Endothelial cell of umbilical vein (primary cell): ENCODE data around the gene ABI3BP. TPM values are rescaled to one million over a fixed set of nuclear protein-coding genes. Genes with fewer than 3 reads are reported as not detected.

Source experiments
- BruUV-seq: library from RNA; stranded (reverse); fragments of 400-500 nt; replicated peaks from 2 replicates; lab custom pipeline; 2021; lab: Mats Ljungman, UMichigan
- CTCF ChIA-PET: fragments of 300-600, 350-600 bp; sonication (Branson Sonifier 250); formaldehyde crosslinking; loops from one replicate; lab custom pipeline; 2021; ENCODE audit warnings: antibody characterized with exemption, inconsistent platforms; lab: Charles Lee
- POLR2A ChIA-PET: fragments of 300-600, 350-600 bp; sonication (Branson Sonifier 250); formaldehyde crosslinking; loops from one replicate; lab custom pipeline; 2021; ENCODE audit warnings: antibody characterized with exemption, inconsistent platforms; lab: Charles Lee
- DNase-seq: peaks from one replicate; pipeline ENCODE4 v3.0.0-alpha.2; 2011; ENCODE audit warnings: low read depth, low spot score
- FAIRE-seq: peaks from 2 replicates; lab custom pipeline; 2011; peaks lifted over from hg19 to GRCh38; lab: Jason Lieb, UNC
- H2AFZ ChIP-seq: 2 replicates; pipeline ENCODE4 v1.6.0; 2012; ENCODE audit warnings: low read depth, low read length, control low read depth, inconsistent platforms
- H3K27ac ChIP-seq: 2 replicates; pipeline ENCODE4 v1.5.1; 2011; ENCODE audit warnings: low read depth, mild to moderate bottlenecking, control low read depth, low read length, moderate library complexity; ENCODE audit not compliant: insufficient read depth
- H3K27me3 ChIP-seq, 2 experiments: 2 replicates each; pipeline versions ENCODE4 v1.6.0 to v1.6.1; 2011; ENCODE audit warnings: low read length in 2 of 2, mixed read lengths in 1 of 2; ENCODE audit not compliant: control insufficient read depth in 2 of 2, insufficient read depth in 2 of 2
- H3K36me3 ChIP-seq, 2 experiments: 2 replicates in 1 of 2; 3 replicates in 1 of 2; pipeline ENCODE4 v1.5.1; 2011; ENCODE audit warnings: low read length in 2 of 2, mild to moderate bottlenecking in 1 of 2, moderate library complexity in 1 of 2; ENCODE audit not compliant: control insufficient read depth in 2 of 2, insufficient read depth in 2 of 2; ENCODE audit errors: extremely low read depth in 1 of 2
- H3K4me1 ChIP-seq: 3 replicates; pipeline ENCODE4 v1.5.1; 2011; ENCODE audit warnings: mild to moderate bottlenecking, low read length; ENCODE audit not compliant: control insufficient read depth, insufficient read depth; ENCODE audit errors: extremely low read depth
- H3K4me2 ChIP-seq: 2 replicates; pipeline ENCODE4 v1.6.1; 2011; ENCODE audit warnings: low read length, control low read depth, mixed read lengths; ENCODE audit not compliant: insufficient read depth
- H3K4me3 ChIP-seq, 3 experiments: fragments of 200-600 bp in 1 of 3; sonication (generic), shearing (Covaris generic) in 1 of 3; replicated peaks in 1 of 3; 2 replicates each; pipeline ENCODE4 v1.5.1; 2011 to 2016; ENCODE audit warnings: control low read depth in 3 of 3, low read length in 3 of 3, mild to moderate bottlenecking in 2 of 3, inconsistent platforms in 1 of 3, low read depth in 1 of 3, moderate library complexity in 1 of 3; ENCODE audit not compliant: insufficient read depth in 1 of 3
- H3K79me2 ChIP-seq: 2 replicates; pipeline ENCODE4 v1.6.0; 2012; ENCODE audit warnings: low read length, inconsistent platforms; ENCODE audit not compliant: control insufficient read depth, insufficient read depth
- H3K9ac ChIP-seq: replicated peaks from 2 replicates; pipeline ENCODE3; 2011; ENCODE audit warnings: low read length, control low read depth; ENCODE audit not compliant: insufficient read depth; ENCODE audit errors: extremely low read depth
- H3K9me1 ChIP-seq: replicated peaks from 3 replicates; pipeline ENCODE4 v1.6.0; 2011; ENCODE audit warnings: mild to moderate bottlenecking, low read length; ENCODE audit not compliant: control insufficient read depth, insufficient read depth; ENCODE audit errors: extremely low read depth
- H3K9me3 ChIP-seq: replicated peaks from 2 replicates; pipeline ENCODE4 v1.5.1; 2012; ENCODE audit warnings: low read length, inconsistent platforms; ENCODE audit not compliant: control insufficient read depth, insufficient read depth
- H4K20me1 ChIP-seq: replicated peaks from 2 replicates; pipeline ENCODE3; 2011; ENCODE audit warnings: mild to moderate bottlenecking, low read length; ENCODE audit not compliant: control insufficient read depth, insufficient read depth; ENCODE audit errors: extremely low read depth
- EZH2 ChIP-seq: IDR thresholded peaks from 2 replicates; pipeline ENCODE4 v1.6.1; 2012; ENCODE audit warnings: borderline replicate concordance, low read depth, mild to moderate bottlenecking, moderate library complexity, low read length, inconsistent platforms; ENCODE audit not compliant: severe bottlenecking
- GATA2 ChIP-seq: IDR thresholded peaks from 2 replicates; pipeline ENCODE4 v1.7.0; 2011; ENCODE audit warnings: low read depth, mild to moderate bottlenecking, moderate library complexity, mixed read lengths, low read length; ENCODE audit not compliant: insufficient read length, insufficient read depth
- JUN ChIP-seq: IDR thresholded peaks from 2 replicates; pipeline ENCODE4 v1.6.1; 2011; ENCODE audit warnings: borderline replicate concordance, low read depth; ENCODE audit not compliant: insufficient read length, insufficient read depth
- MYC ChIP-seq: IDR thresholded peaks from one replicate; pipeline ENCODE4 v1.6.1; 2011; ENCODE audit warnings: mild to moderate bottlenecking, low read depth, low read length
- POLR2A ChIP-seq: IDR thresholded peaks from 2 replicates; pipeline ENCODE4 v1.6.1; 2012; ENCODE audit warnings: low read depth, mild to moderate bottlenecking, control low read depth, low read length
- dilution Hi-C: fragments of 300-500 bp; cut with MboI; formaldehyde crosslinking; loops from one replicate; pipeline ENCODE4 v1.15.0; 2019; ENCODE audit warnings: low sequenced_read_pairs; ENCODE audit not compliant: extremely low pct_ligation_motif_present
- intact Hi-C: fragments of 100-400 bp; cut with micrococcal nuclease; formaldehyde crosslinking; loops from one replicate; pipeline ENCODE4 v1.10.0; 2022
- polyA plus RNA-seq, 4 experiments: library from polyadenylated mRNA; depleted of rRNA in 3 of 4; stranded (reverse) in 3 of 4; unstranded in 1 of 4; fragments of >200 nt; gene quantifications; 2 replicates each; pipeline versions ENCODE4 v1.2.1 to v1.2.3, GENCODE V29; 2011 to 2012; ENCODE audit warnings: missing spikeins in 1 of 4
- total RNA-seq: library from RNA; stranded (reverse); gene quantifications from 2 replicates; pipeline ENCODE4 v1.2.3, GENCODE V29; 2021
- TF ChIP-seq, protein P1 (sequence below), 2 donors: IDR thresholded peaks; 1 replicate in 1 of 2; 2 replicates in 1 of 2; pipeline ENCODE4 v1.5.1; 2011; ENCODE audit warnings: low read length in 2 of 2, mild to moderate bottlenecking in 2 of 2, moderate library complexity in 2 of 2, control low read depth in 1 of 2, inconsistent platforms in 1 of 2, low read depth in 1 of 2; ENCODE audit not compliant: insufficient read depth in 1 of 2; ENCODE audit errors: extremely low read depth in 1 of 2

The ABI3BP gene
- total and polyA plus RNA-seq, 2 donors (not counting 3 experiments of a cell fraction or from before 2014, with no cell fraction given) = 78.1 to 106 TPM

DNA sequence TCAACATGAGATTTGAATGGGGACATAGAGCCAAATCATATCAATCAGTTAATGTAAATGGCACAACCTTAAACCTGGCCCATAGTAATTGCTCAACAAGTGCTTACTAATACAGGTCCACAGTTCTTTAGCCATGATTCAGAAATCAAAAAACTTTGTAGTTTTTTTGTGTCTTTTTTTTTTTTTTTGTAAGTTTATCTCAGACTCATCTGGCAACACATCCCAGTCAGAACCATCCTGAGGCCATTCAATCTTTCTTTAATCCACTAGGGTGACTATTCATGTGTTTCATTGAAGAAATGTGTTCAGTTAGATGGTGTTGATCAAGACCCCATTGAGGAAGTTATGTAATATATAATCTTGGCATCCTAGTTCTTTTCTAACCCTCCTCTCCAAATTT lies 65.4 kb downstream of the ABI3BP start:
- Histone ChIP-seq H3K27me3 (no peaks in the 10 kb centered on the region), H3K79me2 (no peaks in the 10 kb centered on the region), H3K4me1 (no peaks in the 10 kb centered on the region), H3K36me3 (no peaks in the 10 kb centered on the region), H3K4me2 (no peak overlapping the region), H4K20me1 (no peaks in the 10 kb centered on the region), H2AFZ (no peak overlapping the region), H3K9me1 (no peaks in the 10 kb centered on the region), H3K9me3 (no peaks in the 10 kb centered on the region), H3K4me3 (no peak overlapping the region), H3K27ac (no peak overlapping the region), H3K9ac (no peak overlapping the region)
- POLR2A ChIA-PET = no interaction called here
- FAIRE-seq = no peak
- TF ChIP-seq MYC (no peak), JUN (no peak), POLR2A (no peak)
- TF ChIP-seq, protein P1, sequence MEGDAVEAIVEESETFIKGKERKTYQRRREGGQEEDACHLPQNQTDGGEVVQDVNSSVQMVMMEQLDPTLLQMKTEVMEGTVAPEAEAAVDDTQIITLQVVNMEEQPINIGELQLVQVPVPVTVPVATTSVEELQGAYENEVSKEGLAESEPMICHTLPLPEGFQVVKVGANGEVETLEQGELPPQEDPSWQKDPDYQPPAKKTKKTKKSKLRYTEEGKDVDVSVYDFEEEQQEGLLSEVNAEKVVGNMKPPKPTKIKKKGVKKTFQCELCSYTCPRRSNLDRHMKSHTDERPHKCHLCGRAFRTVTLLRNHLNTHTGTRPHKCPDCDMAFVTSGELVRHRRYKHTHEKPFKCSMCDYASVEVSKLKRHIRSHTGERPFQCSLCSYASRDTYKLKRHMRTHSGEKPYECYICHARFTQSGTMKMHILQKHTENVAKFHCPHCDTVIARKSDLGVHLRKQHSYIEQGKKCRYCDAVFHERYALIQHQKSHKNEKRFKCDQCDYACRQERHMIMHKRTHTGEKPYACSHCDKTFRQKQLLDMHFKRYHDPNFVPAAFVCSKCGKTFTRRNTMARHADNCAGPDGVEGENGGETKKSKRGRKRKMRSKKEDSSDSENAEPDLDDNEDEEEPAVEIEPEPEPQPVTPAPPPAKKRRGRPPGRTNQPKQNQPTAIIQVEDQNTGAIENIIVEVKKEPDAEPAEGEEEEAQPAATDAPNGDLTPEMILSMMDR (IDR thresholded peaks at IDR 0.05; ENCODE audit: extremely low read depth in 1 of 2, insufficient read depth in 1 of 2, low read depth in 1 of 2, low read length in 2 of 2) = no peak
- dilution Hi-C loops (no loop called here), intact Hi-C loops (no loop called here)
- CTCF ChIA-PET = no interaction called here
- DNase-seq = no peak
- no TSS peak for BruUV-seq

GRCh38 chr3:100915706-100916495 lies 77.3 kb downstream of the ABI3BP start:
- Histone ChIP-seq H3K4me3 (no peak overlapping the region), H3K4me2 (peak overlapping the region; percentile 62), H3K27ac (peak overlapping the region; percentile 43), H3K27me3 (no peaks in the 10 kb centered on the region), H2AFZ (peak overlapping the region; percentile 68), H3K4me1 (peaks cover 38% of the 10 kb centered on the region), H3K9me3 (no peaks in the 10 kb centered on the region), H3K9ac (no peak overlapping the region), H3K36me3 (no peaks in the 10 kb centered on the region), H4K20me1 (no peaks in the 10 kb centered on the region), H3K9me1 (no peaks in the 10 kb centered on the region), H3K79me2 (no peaks in the 10 kb centered on the region)
- DNase-seq (peak; percentile 77), FAIRE-seq (peak; percentile 79)
- CTCF ChIA-PET = interaction anchor here (0.7 to 2.4 kb wide), 5 partner anchors 13 to 326 kb away, joined by 3 to 13 read pairs (median 3); no protein-coding TSS in a partner anchor
- BruUV-seq = no TSS peak
- dilution Hi-C loops = no loop called here
- intact Hi-C loops = no loop called here
- POLR2A ChIA-PET = no interaction called here
- TF ChIP-seq GATA2 (peak; percentile 10), EZH2 (no peak)
